Cardiac septum (tissue), 1 donor: ENCODE results near the gene CD79B. TPM values are rescaled to one million over a fixed set of nuclear protein-coding genes. Genes with fewer than 3 reads are reported as not detected.
A peak's percentile ranks its signal among the peaks of the same experiment; 100 is the strongest.

Experiments used
- DNase-seq: peaks from one replicate; pipeline ENCODE4 v3.0.0-alpha.2; 2020; ENCODE audit warnings: low spot score
- intact Hi-C: fragments of 100-400 bp; cut with DNase I; formaldehyde crosslinking; loops from one replicate; pipeline ENCODE4 v1.14.0; 2022
- long read RNA-seq: library from polyadenylated mRNA; unstranded; transcript quantifications from one replicate; pipeline ENCODE4 v2.0.0, GENCODE V29; 2021
- total RNA-seq: library from RNA; stranded (reverse); fragmentation: NEBNext Ultra II Directional; extraction: Animal tissue kit (Norgen Biotek cat#: 25700); gene quantifications from one replicate; pipeline ENCODE4 v1.2.1, GENCODE V29; 2021
- donor health status: DM: no; HTN: no; CAD: no.

Gene CD79B
- 2.7 TPM for total RNA-seq
- long read RNA-seq, partial matches to known transcripts: 0 of 2 reads
- long read RNA-seq, other reads (novel, unspliced or antisense): 2 of 2 reads

- intact Hi-C loops: no loop called here
- DNase-seq: no peak
Measured at GRCh38 chr17:63931981-63932561, at the start of gene CD79B. CD79B (minus strand) TSS chr17:63932331; CDS start chr17:63932261, 70 bp downstream.

GRCh38 chr17:63978272-63979200, 46.4 kb upstream of the CD79B start:
- no peak for DNase-seq

GRCh38 chr17:63976702-63977101, 44.6 kb upstream of the CD79B start:
- DNase-seq: no peak
- intact Hi-C loops: no loop called here

More at GRCh38 chr17:63978272-63979200, 46.4 kb upstream of the CD79B start:
- intact Hi-C loops: no loop called here

- no peak for DNase-seq
- intact Hi-C loops: no loop called here
Measured at GRCh38 chr17:63975541-63976092, 43.5 kb upstream of the CD79B start.

GRCh38 chr17:63974594-63975192, 42.6 kb upstream of the CD79B start:
- intact Hi-C loops: no loop called here
- no peak for DNase-seq

- DNase-seq: no peak
- intact Hi-C loops: no loop called here
Measured at GRCh38 chr17:63973930-63974593, 41.9 kb upstream of the CD79B start.

GRCh38 chr17:63973247-63973646, 41.1 kb upstream of the CD79B start:
- DNase-seq: no peak
- intact Hi-C loops: no loop called here

- DNase-seq: no peak
- intact Hi-C loops: no loop called here
Measured at GRCh38 chr17:63972796-63973195, 40.7 kb upstream of the CD79B start, which contains the start of gene SCN4A. SCN4A (minus strand) TSS chr17:63972918; CDS start chr17:63972841, 77 bp downstream.

GRCh38 chr17:63969278-63969677, 37.1 kb upstream of the CD79B start:
- intact Hi-C loops: no loop called here
- DNase-seq: no peak

- DNase-seq: no peak
Measured at GRCh38 chr17:63967953-63968352, 35.8 kb upstream of the CD79B start.

GRCh38 chr17:63966646-63967264, 34.6 kb upstream of the CD79B start:
- DNase-seq: no peak
- intact Hi-C loops: no loop called here

More at GRCh38 chr17:63967953-63968352, 35.8 kb upstream of the CD79B start:
- intact Hi-C loops: no loop called here

- no peak for DNase-seq
- intact Hi-C loops: no loop called here
Measured at GRCh38 chr17:63963123-63963522, 31.0 kb upstream of the CD79B start.

- no peak for DNase-seq
- intact Hi-C loops: no loop called here
Measured at GRCh38 chr17:63962298-63962744, 30.2 kb upstream of the CD79B start.

- DNase-seq: peak; percentile 82
- intact Hi-C loops: no loop called here
Measured at GRCh38 chr17:63961355-63962212, 29.5 kb upstream of the CD79B start.

- DNase-seq: no peak
- intact Hi-C loops: no loop called here
Measured at GRCh38 chr17:63960430-63960829, 28.3 kb upstream of the CD79B start.

- intact Hi-C loops: no loop called here
- no peak for DNase-seq
Measured at GRCh38 chr17:63960006-63960405, 27.9 kb upstream of the CD79B start.

GRCh38 chr17:63956296-63956920, 24.3 kb upstream of the CD79B start:
- no peak for DNase-seq
- intact Hi-C loops: no loop called here

- no peak for DNase-seq
- intact Hi-C loops: no loop called here
Measured at GRCh38 chr17:63955791-63956190, 23.7 kb upstream of the CD79B start.
